Endothelial cell of umbilical vein (primary cell): ENCODE measurements around the gene CYFIP2. TPM values are rescaled to one million over a fixed set of nuclear protein-coding genes. Genes with fewer than 3 reads are reported as not detected.

Source experiments
- BruUV-seq: library from RNA; stranded (reverse); fragments of 400-500 nt; replicated peaks from 2 replicates; lab custom pipeline; 2021; lab: Mats Ljungman, UMichigan
- CTCF ChIA-PET: fragments of 300-600, 350-600 bp; sonication (Branson Sonifier 250); formaldehyde crosslinking; loops from one replicate; lab custom pipeline; 2021; ENCODE audit warnings: antibody characterized with exemption, inconsistent platforms; lab: Charles Lee
- POLR2A ChIA-PET: fragments of 300-600, 350-600 bp; sonication (Branson Sonifier 250); formaldehyde crosslinking; loops from one replicate; lab custom pipeline; 2021; ENCODE audit warnings: antibody characterized with exemption, inconsistent platforms; lab: Charles Lee
- DNase-seq: peaks from one replicate; pipeline ENCODE4 v3.0.0-alpha.2; 2011; ENCODE audit warnings: low read depth, low spot score
- FAIRE-seq: peaks from 2 replicates; lab custom pipeline; 2011; peaks lifted over from hg19 to GRCh38; lab: Jason Lieb, UNC
- H2AFZ ChIP-seq: 2 replicates; pipeline ENCODE4 v1.6.0; 2012; ENCODE audit warnings: low read depth, low read length, control low read depth, inconsistent platforms
- H3K27ac ChIP-seq: 2 replicates; pipeline ENCODE4 v1.5.1; 2011; ENCODE audit warnings: low read depth, mild to moderate bottlenecking, control low read depth, low read length, moderate library complexity; ENCODE audit not compliant: insufficient read depth
- H3K27me3 ChIP-seq, 2 experiments: 2 replicates each; pipeline versions ENCODE4 v1.6.0 to v1.6.1; 2011; ENCODE audit warnings: low read length in 2 of 2, mixed read lengths in 1 of 2; ENCODE audit not compliant: control insufficient read depth in 2 of 2, insufficient read depth in 2 of 2
- H3K36me3 ChIP-seq, 2 experiments: 2 replicates in 1 of 2; 3 replicates in 1 of 2; pipeline ENCODE4 v1.5.1; 2011; ENCODE audit warnings: low read length in 2 of 2, mild to moderate bottlenecking in 1 of 2, moderate library complexity in 1 of 2; ENCODE audit not compliant: control insufficient read depth in 2 of 2, insufficient read depth in 2 of 2; ENCODE audit errors: extremely low read depth in 1 of 2
- H3K4me1 ChIP-seq: 3 replicates; pipeline ENCODE4 v1.5.1; 2011; ENCODE audit warnings: mild to moderate bottlenecking, low read length; ENCODE audit not compliant: control insufficient read depth, insufficient read depth; ENCODE audit errors: extremely low read depth
- H3K4me2 ChIP-seq: 2 replicates; pipeline ENCODE4 v1.6.1; 2011; ENCODE audit warnings: low read length, control low read depth, mixed read lengths; ENCODE audit not compliant: insufficient read depth
- H3K4me3 ChIP-seq, 3 experiments: fragments of 200-600 bp in 1 of 3; sonication (generic), shearing (Covaris generic) in 1 of 3; replicated peaks in 1 of 3; 2 replicates each; pipeline ENCODE4 v1.5.1; 2011 to 2016; ENCODE audit warnings: control low read depth in 3 of 3, low read length in 3 of 3, mild to moderate bottlenecking in 2 of 3, inconsistent platforms in 1 of 3, low read depth in 1 of 3, moderate library complexity in 1 of 3; ENCODE audit not compliant: insufficient read depth in 1 of 3
- H3K79me2 ChIP-seq: 2 replicates; pipeline ENCODE4 v1.6.0; 2012; ENCODE audit warnings: low read length, inconsistent platforms; ENCODE audit not compliant: control insufficient read depth, insufficient read depth
- H3K9ac ChIP-seq: replicated peaks from 2 replicates; pipeline ENCODE3; 2011; ENCODE audit warnings: low read length, control low read depth; ENCODE audit not compliant: insufficient read depth; ENCODE audit errors: extremely low read depth
- H3K9me1 ChIP-seq: replicated peaks from 3 replicates; pipeline ENCODE4 v1.6.0; 2011; ENCODE audit warnings: mild to moderate bottlenecking, low read length; ENCODE audit not compliant: control insufficient read depth, insufficient read depth; ENCODE audit errors: extremely low read depth
- H3K9me3 ChIP-seq: replicated peaks from 2 replicates; pipeline ENCODE4 v1.5.1; 2012; ENCODE audit warnings: low read length, inconsistent platforms; ENCODE audit not compliant: control insufficient read depth, insufficient read depth
- H4K20me1 ChIP-seq: replicated peaks from 2 replicates; pipeline ENCODE3; 2011; ENCODE audit warnings: mild to moderate bottlenecking, low read length; ENCODE audit not compliant: control insufficient read depth, insufficient read depth; ENCODE audit errors: extremely low read depth
- EZH2 ChIP-seq: IDR thresholded peaks from 2 replicates; pipeline ENCODE4 v1.6.1; 2012; ENCODE audit warnings: borderline replicate concordance, low read depth, mild to moderate bottlenecking, moderate library complexity, low read length, inconsistent platforms; ENCODE audit not compliant: severe bottlenecking
- FOS ChIP-seq: IDR thresholded peaks from 2 replicates; pipeline ENCODE4 v1.6.1; 2011; ENCODE audit warnings: mild to moderate bottlenecking, low read length, moderate library complexity, borderline replicate concordance; ENCODE audit not compliant: insufficient read depth
- GATA2 ChIP-seq: IDR thresholded peaks from 2 replicates; pipeline ENCODE4 v1.7.0; 2011; ENCODE audit warnings: low read depth, mild to moderate bottlenecking, moderate library complexity, mixed read lengths, low read length; ENCODE audit not compliant: insufficient read length, insufficient read depth
- JUN ChIP-seq: IDR thresholded peaks from 2 replicates; pipeline ENCODE4 v1.6.1; 2011; ENCODE audit warnings: borderline replicate concordance, low read depth; ENCODE audit not compliant: insufficient read length, insufficient read depth
- MYC ChIP-seq: IDR thresholded peaks from one replicate; pipeline ENCODE4 v1.6.1; 2011; ENCODE audit warnings: mild to moderate bottlenecking, low read depth, low read length
- POLR2A ChIP-seq: IDR thresholded peaks from 2 replicates; pipeline ENCODE4 v1.6.1; 2012; ENCODE audit warnings: low read depth, mild to moderate bottlenecking, control low read depth, low read length
- POLR2AphosphoS5 ChIP-seq: IDR thresholded peaks from 2 replicates; pipeline ENCODE4 v1.6.1; 2012; ENCODE audit warnings: low read depth, mild to moderate bottlenecking, control low read depth, low read length, moderate library complexity; ENCODE audit not compliant: insufficient read depth
- dilution Hi-C: fragments of 300-500 bp; cut with MboI; formaldehyde crosslinking; loops from one replicate; pipeline ENCODE4 v1.15.0; 2019; ENCODE audit warnings: low sequenced_read_pairs; ENCODE audit not compliant: extremely low pct_ligation_motif_present
- intact Hi-C: fragments of 100-400 bp; cut with micrococcal nuclease; formaldehyde crosslinking; loops from one replicate; pipeline ENCODE4 v1.10.0; 2022
- polyA plus RNA-seq, 4 experiments: library from polyadenylated mRNA; depleted of rRNA in 3 of 4; stranded (reverse) in 3 of 4; unstranded in 1 of 4; fragments of >200 nt; gene quantifications; 2 replicates each; pipeline versions ENCODE4 v1.2.1 to v1.2.3, GENCODE V29; 2011 to 2012; ENCODE audit warnings: missing spikeins in 1 of 4
- total RNA-seq: library from RNA; stranded (reverse); gene quantifications from 2 replicates; pipeline ENCODE4 v1.2.3, GENCODE V29; 2021
- TF ChIP-seq, protein P1 (sequence below): IDR thresholded peaks from 2 replicates; pipeline ENCODE4 v1.6.1; 2011; ENCODE audit not compliant: insufficient read depth, insufficient read length
- TF ChIP-seq, protein P2 (sequence below), 2 donors: IDR thresholded peaks; 1 replicate in 1 of 2; 2 replicates in 1 of 2; pipeline ENCODE4 v1.5.1; 2011; ENCODE audit warnings: low read length in 2 of 2, mild to moderate bottlenecking in 2 of 2, moderate library complexity in 2 of 2, control low read depth in 1 of 2, inconsistent platforms in 1 of 2, low read depth in 1 of 2; ENCODE audit not compliant: insufficient read depth in 1 of 2; ENCODE audit errors: extremely low read depth in 1 of 2

CYFIP2 gene
- total and polyA plus RNA-seq, 2 donors (not counting 3 experiments of a cell fraction or from before 2014, with no cell fraction given) = 9.2 to 22.4 TPM

DNA sequence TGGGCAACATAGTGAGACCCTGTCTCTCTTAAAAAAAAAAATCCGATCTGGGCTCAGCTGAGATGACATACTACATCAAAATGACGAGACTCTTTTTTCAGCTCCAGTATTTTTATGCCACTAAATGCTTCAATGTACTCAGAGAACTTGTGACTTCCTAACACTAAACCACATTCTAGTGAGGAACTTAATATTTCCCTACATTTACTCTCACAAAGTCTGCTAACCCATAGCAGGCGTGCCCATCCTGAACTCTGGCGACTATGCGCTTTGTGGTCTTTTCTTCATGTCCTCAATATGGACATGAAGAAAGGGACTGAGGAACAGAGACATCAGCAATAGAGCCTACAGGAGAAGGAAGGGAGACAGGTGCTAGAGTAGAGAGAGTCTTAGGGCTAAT is 44.0 kb upstream of the CYFIP2 start:
- H4K20me1 ChIP-seq = no peaks in the 10 kb centered on the region
- ChIA-PET CTCF (interaction anchor here (1.4 kb wide), 1 partner anchor 32 kb away, joined by 3 read pairs; no protein-coding TSS in a partner anchor), POLR2A (no interaction called here)
- H3K9me3 ChIP-seq = no peaks in the 10 kb centered on the region
- H3K4me2 ChIP-seq = no peak overlapping the region
- no peak overlapping the region for H3K4me3 ChIP-seq
- H3K36me3 ChIP-seq = no peaks in the 10 kb centered on the region
- H3K4me1 ChIP-seq = no peaks in the 10 kb centered on the region
- intact Hi-C loops = no loop called here
- no peak overlapping the region for H3K9ac ChIP-seq
- H3K27me3 ChIP-seq = no peaks in the 10 kb centered on the region
- TF ChIP-seq EZH2 = no peak
- FAIRE-seq = no peak
- no peak overlapping the region for H3K27ac ChIP-seq
- H3K79me2 ChIP-seq = no peaks in the 10 kb centered on the region
- dilution Hi-C loops = no loop called here
- no peak overlapping the region for H2AFZ ChIP-seq
- H3K9me1 ChIP-seq = no peaks in the 10 kb centered on the region
- no peak for DNase-seq
- no TSS peak for BruUV-seq

DNA sequence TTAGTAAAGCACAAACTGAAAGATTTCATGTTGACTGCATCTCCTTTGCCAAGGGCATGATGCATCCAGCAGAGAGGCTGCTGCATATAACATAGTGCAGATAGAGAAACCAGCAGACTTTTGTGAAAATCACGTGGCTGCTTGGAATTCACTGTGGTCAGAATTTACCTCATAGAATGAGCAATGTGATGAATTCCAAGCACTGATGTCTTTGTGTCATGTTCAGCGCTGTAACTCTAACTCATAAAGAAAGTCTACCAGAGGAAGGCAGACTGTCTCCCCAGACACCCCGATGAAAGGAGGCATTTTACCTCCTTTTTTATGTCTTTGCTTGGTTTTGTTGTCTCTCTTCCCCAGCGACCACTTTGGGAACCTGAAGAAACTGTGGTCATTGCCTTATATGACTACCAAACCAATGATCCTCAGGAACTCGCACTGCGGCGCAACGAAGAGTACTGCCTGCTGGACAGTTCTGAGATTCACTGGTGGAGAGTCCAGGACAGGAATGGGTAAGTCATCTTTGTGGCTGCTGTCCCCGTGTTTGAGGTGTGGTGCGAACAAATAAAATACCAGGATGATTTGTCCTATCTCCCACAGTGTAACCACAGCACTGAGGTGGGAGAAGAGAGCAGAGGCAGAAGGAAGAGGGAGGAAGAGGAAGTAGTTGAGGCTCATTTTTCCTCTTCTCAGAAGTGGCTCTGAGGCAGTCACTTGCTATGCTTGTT is 43.3 kb upstream of the CYFIP2 start:
- Histone ChIP-seq H3K27me3 (no peaks in the 10 kb centered on the region), H3K79me2 (no peaks in the 10 kb centered on the region), H3K4me1 (no peaks in the 10 kb centered on the region), H3K27ac (no peak overlapping the region), H3K9ac (no peak overlapping the region), H4K20me1 (no peaks in the 10 kb centered on the region), H3K36me3 (no peaks in the 10 kb centered on the region), H3K9me3 (no peaks in the 10 kb centered on the region), H2AFZ (no peak overlapping the region), H3K4me2 (no peak overlapping the region), H3K4me3 (no peak overlapping the region), H3K9me1 (no peaks in the 10 kb centered on the region)
- CTCF ChIA-PET = interaction anchor here (1.4 kb wide), 1 partner anchor 31 kb away, joined by 3 read pairs; no protein-coding TSS in a partner anchor
- no TSS peak for BruUV-seq
- no peak for DNase-seq
- intact Hi-C loops = no loop called here
- dilution Hi-C loops = no loop called here
- TF ChIP-seq JUN = no peak
- TF ChIP-seq, protein P1, sequence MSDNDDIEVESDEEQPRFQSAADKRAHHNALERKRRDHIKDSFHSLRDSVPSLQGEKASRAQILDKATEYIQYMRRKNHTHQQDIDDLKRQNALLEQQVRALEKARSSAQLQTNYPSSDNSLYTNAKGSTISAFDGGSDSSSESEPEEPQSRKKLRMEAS = no peak
- TF ChIP-seq, protein P2, sequence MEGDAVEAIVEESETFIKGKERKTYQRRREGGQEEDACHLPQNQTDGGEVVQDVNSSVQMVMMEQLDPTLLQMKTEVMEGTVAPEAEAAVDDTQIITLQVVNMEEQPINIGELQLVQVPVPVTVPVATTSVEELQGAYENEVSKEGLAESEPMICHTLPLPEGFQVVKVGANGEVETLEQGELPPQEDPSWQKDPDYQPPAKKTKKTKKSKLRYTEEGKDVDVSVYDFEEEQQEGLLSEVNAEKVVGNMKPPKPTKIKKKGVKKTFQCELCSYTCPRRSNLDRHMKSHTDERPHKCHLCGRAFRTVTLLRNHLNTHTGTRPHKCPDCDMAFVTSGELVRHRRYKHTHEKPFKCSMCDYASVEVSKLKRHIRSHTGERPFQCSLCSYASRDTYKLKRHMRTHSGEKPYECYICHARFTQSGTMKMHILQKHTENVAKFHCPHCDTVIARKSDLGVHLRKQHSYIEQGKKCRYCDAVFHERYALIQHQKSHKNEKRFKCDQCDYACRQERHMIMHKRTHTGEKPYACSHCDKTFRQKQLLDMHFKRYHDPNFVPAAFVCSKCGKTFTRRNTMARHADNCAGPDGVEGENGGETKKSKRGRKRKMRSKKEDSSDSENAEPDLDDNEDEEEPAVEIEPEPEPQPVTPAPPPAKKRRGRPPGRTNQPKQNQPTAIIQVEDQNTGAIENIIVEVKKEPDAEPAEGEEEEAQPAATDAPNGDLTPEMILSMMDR (IDR thresholded peaks at IDR 0.05; ENCODE audit: extremely low read depth in 1 of 2, insufficient read depth in 1 of 2, low read depth in 1 of 2, low read length in 2 of 2) = no peak
- no peak for TF ChIP-seq FOS
- no peak for TF ChIP-seq MYC
- no peak for TF ChIP-seq EZH2
- TF ChIP-seq POLR2A = no peak
- TF ChIP-seq POLR2AphosphoS5 = no peak
- no peak for TF ChIP-seq GATA2
- POLR2A ChIA-PET = no interaction called here
- no peak for FAIRE-seq
